ENCODE results near the gene HDAC10.

DNA sequence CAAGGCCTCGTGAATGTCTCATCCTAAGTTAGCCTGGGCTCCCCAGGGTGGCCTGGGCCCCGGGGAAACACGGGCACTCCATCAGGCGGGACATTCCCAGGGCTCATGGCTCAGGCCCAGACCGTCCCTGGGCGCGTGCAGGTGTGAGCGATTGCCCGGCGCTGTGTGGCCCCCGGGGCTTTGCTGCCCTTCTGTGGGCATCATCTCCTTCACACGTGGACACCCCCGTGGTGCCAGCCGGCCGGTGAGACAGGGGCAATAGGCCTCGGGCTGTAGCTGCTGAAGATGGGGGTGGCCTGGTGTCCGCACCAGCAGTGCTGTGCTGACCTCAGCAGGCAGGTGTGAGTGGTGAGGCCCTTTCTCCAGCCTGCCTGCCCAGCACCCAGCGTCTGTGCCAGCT is 54.8 kb downstream of the HDAC10 start:
- TF ChIP-seq, protein P1, sequence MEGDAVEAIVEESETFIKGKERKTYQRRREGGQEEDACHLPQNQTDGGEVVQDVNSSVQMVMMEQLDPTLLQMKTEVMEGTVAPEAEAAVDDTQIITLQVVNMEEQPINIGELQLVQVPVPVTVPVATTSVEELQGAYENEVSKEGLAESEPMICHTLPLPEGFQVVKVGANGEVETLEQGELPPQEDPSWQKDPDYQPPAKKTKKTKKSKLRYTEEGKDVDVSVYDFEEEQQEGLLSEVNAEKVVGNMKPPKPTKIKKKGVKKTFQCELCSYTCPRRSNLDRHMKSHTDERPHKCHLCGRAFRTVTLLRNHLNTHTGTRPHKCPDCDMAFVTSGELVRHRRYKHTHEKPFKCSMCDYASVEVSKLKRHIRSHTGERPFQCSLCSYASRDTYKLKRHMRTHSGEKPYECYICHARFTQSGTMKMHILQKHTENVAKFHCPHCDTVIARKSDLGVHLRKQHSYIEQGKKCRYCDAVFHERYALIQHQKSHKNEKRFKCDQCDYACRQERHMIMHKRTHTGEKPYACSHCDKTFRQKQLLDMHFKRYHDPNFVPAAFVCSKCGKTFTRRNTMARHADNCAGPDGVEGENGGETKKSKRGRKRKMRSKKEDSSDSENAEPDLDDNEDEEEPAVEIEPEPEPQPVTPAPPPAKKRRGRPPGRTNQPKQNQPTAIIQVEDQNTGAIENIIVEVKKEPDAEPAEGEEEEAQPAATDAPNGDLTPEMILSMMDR (IDR thresholded peaks at IDR 0.05): no peak
- no peak for TF ChIP-seq POLR2A (IDR thresholded peaks at IDR 0.05)

Measured in thyroid gland (tissue), 4 donors.